Peyer's patch (tissue), 4 donors: ENCODE results near the gene SLC9A7. TPM values are rescaled to one million over a fixed set of nuclear protein-coding genes. Genes with fewer than 3 reads are reported as not detected.

Source experiments
- DNase-seq, 3 donors: peaks; one replicate each; pipeline ENCODE4 v3.0.0-alpha.2; 2017 to 2019
- H3K27ac ChIP-seq, 4 donors: fragments of 200-600 bp; sonication (generic); one replicate each; pipeline ENCODE4 v1.5.1; 2016 to 2019
- H3K27me3 ChIP-seq, 2 donors: fragments of 200-600 bp; sonication (generic); one replicate each; pipeline ENCODE4 v1.5.1; 2019
- H3K36me3 ChIP-seq, 3 donors: fragments of 200-600 bp; sonication (generic); one replicate each; pipeline ENCODE4 v1.5.1; 2016 to 2019
- H3K4me1 ChIP-seq, 4 donors: fragments of 200-600 bp; sonication (generic); one replicate each; pipeline ENCODE4 v1.5.1; 2016 to 2019
- H3K4me3 ChIP-seq, 4 donors: fragments of 200-600 bp; sonication (generic); 1 replicate in 3 of 4; 2 replicates in 1 of 4; pipeline ENCODE4 v1.5.1; 2016 to 2019; ENCODE audit warnings: mild to moderate bottlenecking in 1 of 4
- H3K9me3 ChIP-seq, 4 donors: fragments of 200-600 bp; sonication (generic); one replicate each; pipeline ENCODE4 v1.5.1; 2016 to 2019; ENCODE audit warnings: mild to moderate bottlenecking in 1 of 4
- POLR2A ChIP-seq, 2 donors: fragments of 450-650 bp; IDR thresholded peaks; one replicate each; pipeline ENCODE4 v1.5.1; 2017; ENCODE audit warnings: antibody characterized with exemption in 2 of 2, mild to moderate bottlenecking in 2 of 2, moderate library complexity in 2 of 2
- total RNA-seq, 4 donors: library from RNA; depleted of rRNA; stranded (reverse); fragments of >200 nt; gene quantifications; one replicate each; pipeline ENCODE4 v1.1.0, GENCODE V29; 2016
- TF ChIP-seq, protein P1 (sequence below), 6 experiments: fragments of 450-650 bp in 4 of 6; fragments of 200-600 bp in 2 of 6; sonication (generic) in 1 of 6; IDR thresholded peaks; one replicate each; pipeline ENCODE4 v1.5.1; 2017 to 2019; ENCODE audit warnings: antibody characterized with exemption in 6 of 6, mild to moderate bottlenecking in 3 of 6, moderate library complexity in 1 of 6

Gene SLC9A7
- total RNA-seq, 4 donors from 2014 or later: 0.35 to 9.1 (median 2.2) TPM

DNA sequence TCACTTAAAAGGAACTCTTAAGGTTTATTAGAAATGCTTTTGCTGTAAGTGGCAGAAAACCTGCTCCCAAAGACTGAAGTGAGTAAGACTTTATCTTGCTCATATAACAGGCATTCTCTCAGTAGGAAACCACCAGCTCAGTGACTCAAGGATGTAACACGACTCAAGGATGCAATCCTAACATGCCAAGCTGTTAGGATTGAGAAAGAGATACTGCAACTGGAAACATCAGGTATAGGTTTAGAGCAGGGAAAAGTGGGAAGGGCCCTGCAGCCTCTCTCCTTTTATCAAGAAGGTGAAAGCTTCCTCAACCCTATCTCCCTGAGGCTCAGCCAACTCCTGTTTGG lies 11.9 kb upstream of the SLC9A7 start:
- no peak overlapping the region for H3K27ac ChIP-seq
- TF ChIP-seq, protein P1, sequence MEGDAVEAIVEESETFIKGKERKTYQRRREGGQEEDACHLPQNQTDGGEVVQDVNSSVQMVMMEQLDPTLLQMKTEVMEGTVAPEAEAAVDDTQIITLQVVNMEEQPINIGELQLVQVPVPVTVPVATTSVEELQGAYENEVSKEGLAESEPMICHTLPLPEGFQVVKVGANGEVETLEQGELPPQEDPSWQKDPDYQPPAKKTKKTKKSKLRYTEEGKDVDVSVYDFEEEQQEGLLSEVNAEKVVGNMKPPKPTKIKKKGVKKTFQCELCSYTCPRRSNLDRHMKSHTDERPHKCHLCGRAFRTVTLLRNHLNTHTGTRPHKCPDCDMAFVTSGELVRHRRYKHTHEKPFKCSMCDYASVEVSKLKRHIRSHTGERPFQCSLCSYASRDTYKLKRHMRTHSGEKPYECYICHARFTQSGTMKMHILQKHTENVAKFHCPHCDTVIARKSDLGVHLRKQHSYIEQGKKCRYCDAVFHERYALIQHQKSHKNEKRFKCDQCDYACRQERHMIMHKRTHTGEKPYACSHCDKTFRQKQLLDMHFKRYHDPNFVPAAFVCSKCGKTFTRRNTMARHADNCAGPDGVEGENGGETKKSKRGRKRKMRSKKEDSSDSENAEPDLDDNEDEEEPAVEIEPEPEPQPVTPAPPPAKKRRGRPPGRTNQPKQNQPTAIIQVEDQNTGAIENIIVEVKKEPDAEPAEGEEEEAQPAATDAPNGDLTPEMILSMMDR (IDR thresholded peaks at IDR 0.05): no peak
- no peak for TF ChIP-seq POLR2A (IDR thresholded peaks at IDR 0.05)
- no peaks in the 10 kb centered on the region for H3K27me3 ChIP-seq
- H3K36me3 ChIP-seq: no peaks in the 10 kb centered on the region
- no peaks in the 10 kb centered on the region for H3K4me1 ChIP-seq
- H3K4me3 ChIP-seq: no peak overlapping the region
- H3K9me3 ChIP-seq: no peaks in the 10 kb centered on the region
- DNase-seq: no peak

DNA sequence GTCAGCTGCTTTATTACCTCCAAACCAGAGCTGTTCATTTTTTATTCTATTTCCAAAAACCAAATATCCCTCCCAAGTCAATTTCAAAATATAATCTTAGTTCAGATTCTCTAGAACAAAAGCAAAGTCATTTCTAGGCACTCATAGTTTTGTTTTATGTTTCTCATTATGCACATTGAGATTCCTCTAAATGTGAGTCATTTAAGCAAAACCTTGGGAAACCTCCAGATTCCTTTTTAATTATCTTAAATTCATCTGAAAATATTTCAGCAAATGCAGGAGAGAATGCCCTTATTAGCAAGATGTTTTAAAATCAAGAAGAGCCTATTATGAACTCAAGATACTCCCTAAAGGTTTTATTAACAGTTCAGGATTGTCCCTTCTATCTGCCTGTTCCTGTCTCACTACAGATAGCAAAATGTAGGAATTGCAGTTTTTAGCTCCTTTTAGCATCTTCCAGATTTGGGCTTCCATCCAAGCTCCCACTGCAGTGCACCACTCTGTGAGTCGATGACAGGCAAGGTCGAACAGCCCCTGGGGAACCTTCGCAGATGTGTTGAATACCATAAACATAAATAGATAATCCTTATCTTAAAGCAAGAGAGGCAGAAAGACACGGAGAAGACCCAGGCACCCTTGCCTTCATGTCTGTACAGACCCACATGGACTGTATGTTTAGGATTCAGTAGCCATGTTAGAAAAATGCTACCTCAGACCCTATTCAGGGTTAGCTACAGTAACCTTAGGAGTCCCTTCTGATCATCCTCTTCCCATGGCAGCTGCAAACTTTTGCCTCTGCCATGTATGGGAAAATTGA lies 11.3 kb upstream of the SLC9A7 start:
- no peak for DNase-seq
- Histone ChIP-seq H3K9me3 (no peaks in the 10 kb centered on the region), H3K27ac (no peak overlapping the region), H3K4me1 (no peaks in the 10 kb centered on the region), H3K27me3 (no peaks in the 10 kb centered on the region), H3K4me3 (no peak overlapping the region), H3K36me3 (no peaks in the 10 kb centered on the region)
- no peak for TF ChIP-seq POLR2A (IDR thresholded peaks at IDR 0.05)
- TF ChIP-seq, protein P1 (IDR thresholded peaks at IDR 0.05): no peak

DNA sequence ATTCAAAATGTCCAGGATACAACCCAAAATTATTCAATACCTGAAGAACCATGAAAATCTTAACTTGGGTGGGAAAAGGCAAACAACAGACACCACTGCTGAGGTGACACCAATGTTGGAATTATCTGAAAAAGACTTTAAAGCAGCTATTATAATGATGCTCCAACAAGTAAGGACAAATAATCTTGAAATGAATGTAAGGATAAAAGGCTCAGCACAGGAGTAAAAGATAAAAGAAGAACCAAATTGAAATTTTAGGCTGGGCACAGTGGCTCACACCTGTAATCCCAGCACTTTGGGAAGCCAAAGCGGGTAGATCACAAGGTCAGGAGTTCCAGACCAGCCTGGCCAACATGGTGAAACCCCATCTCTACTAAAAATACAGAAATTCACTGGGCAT lies 4.0 kb upstream of the SLC9A7 start:
- no peaks in the 10 kb centered on the region for H3K4me1 ChIP-seq
- no peak for DNase-seq
- no peak overlapping the region for H3K27ac ChIP-seq
- no peak overlapping the region for H3K4me3 ChIP-seq
- H3K36me3 ChIP-seq: no peaks in the 10 kb centered on the region
- H3K27me3 ChIP-seq: no peaks in the 10 kb centered on the region
- no peaks in the 10 kb centered on the region for H3K9me3 ChIP-seq
- TF ChIP-seq, protein P1 (IDR thresholded peaks at IDR 0.05): no peak
- no peak for TF ChIP-seq POLR2A (IDR thresholded peaks at IDR 0.05)

DNA sequence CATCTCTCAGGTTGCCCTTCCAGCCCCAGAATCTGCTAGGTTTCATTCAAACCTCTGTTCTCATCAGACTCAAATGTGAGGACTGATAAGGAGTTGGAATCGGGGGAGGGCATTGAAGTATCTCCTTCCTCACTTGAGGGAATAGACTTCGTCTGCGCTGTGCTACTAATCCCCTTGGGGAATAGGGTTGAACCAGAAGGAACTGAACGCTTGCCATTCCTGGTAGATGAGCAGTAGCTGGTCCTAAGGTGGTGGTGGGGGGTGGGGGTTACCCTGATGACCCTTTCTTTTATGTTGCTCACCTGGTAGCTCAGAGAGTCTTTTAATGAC lies 692 bp upstream of the SLC9A7 start:
- Histone ChIP-seq H3K36me3 (no peaks in the 10 kb centered on the region), H3K9me3 (no peaks in the 10 kb centered on the region), H3K27me3 (no peaks in the 10 kb centered on the region), H3K4me1 (no peaks in the 10 kb centered on the region), H3K4me3 (peak overlapping the region; percentile 40 to 67 (median 55)), H3K27ac (peak overlapping the region in 2 of 4 donors; percentile 60 to 83)
- no peak for TF ChIP-seq POLR2A (IDR thresholded peaks at IDR 0.05)
- TF ChIP-seq, protein P1 (IDR thresholded peaks at IDR 0.05): no peak
- DNase-seq: no peak

DNA sequence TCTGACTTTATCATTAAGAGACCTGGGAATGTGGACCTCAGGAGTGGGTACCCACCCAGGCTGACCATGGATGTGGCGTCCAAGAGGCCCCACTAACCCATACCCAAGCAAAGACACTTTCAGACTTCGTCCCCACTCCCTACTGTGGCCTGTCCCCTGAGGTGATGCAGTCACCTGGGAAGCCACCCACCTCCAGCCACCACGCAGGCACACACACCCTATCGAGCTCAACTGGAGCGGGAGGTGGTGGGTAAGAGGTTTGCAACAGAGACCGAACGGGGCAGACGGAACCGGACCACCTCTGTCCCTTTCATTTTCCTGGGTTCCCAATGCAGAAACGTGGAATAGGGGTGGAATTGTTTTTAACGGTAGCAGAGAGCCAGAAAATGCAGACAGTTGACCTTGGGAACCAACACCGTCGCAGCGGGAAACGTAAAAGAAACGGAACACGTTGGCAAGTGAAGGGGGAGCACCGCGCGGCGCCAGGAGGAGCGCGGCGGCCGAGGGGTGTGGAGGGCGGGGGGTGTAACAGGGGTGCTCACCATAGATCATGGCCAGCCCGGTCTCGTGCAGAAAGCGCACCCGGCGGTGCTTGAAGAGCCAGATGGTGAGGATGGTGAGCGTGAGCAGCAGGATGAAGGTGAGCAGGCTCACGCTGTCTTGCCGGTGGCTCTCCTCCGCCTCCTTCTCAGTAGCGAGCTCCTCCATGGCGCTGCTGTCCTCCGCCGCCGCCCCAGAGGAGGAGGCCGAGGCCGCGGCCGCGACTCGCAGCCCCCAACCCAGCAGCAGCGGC lies 559 bp downstream of the SLC9A7 start:
- no peaks in the 10 kb centered on the region for H3K9me3 ChIP-seq
- H3K36me3 ChIP-seq: no peaks in the 10 kb centered on the region
- H3K4me1 ChIP-seq: no peaks in the 10 kb centered on the region
- peak overlapping the region in 2 of 4 donors; percentile 60 to 83 for H3K27ac ChIP-seq
- H3K4me3 ChIP-seq: peak overlapping the region; percentile 40 to 67 (median 55)
- no peaks in the 10 kb centered on the region for H3K27me3 ChIP-seq
- TF ChIP-seq, protein P1 (IDR thresholded peaks at IDR 0.05): no peak
- no peak for TF ChIP-seq POLR2A (IDR thresholded peaks at IDR 0.05)
- peak in 2 of 3 donors; percentile 27 to 51 for DNase-seq
